Measurements from ENCODE around the gene LRRN3.

The LRRN3 gene

GRCh38 chr7:111147708-111148533 lies 57.0 kb downstream of the LRRN3 start:
- no peak overlapping the region for H3K27ac Mint-ChIP-seq
- no peaks in the 10 kb centered on the region for H3K36me3 Mint-ChIP-seq (ENCODE audit: low read depth)
- H3K9me3 Mint-ChIP-seq = no peaks in the 10 kb centered on the region
- no peaks in the 10 kb centered on the region for H3K4me1 Mint-ChIP-seq (ENCODE audit: low read depth)
- no peak overlapping the region for H3K4me3 Mint-ChIP-seq
- no peaks in the 10 kb centered on the region for H3K27me3 Mint-ChIP-seq

DNA sequence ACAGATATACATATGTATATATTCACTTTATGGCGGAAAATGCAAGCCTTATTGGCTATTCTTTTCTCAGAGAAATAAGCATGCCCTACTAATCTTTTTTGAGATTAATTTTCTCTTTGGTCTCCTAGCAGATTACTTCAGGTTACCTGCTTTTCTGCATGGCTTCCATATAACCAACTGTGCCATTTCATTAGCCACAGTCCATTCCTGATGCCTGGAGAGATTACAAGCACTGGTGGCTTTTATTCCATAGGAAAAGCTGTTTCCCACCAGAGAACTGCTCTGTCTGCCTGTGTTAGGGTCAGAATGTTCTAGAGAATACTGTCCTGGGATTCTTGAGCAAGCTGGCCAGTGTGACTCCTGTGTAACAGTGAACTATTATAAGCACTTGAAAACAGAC lies 59.8 kb downstream of the LRRN3 start:
- H3K9me3 Mint-ChIP-seq = no peaks in the 10 kb centered on the region
- no peaks in the 10 kb centered on the region for H3K36me3 Mint-ChIP-seq (ENCODE audit: low read depth)
- no peak overlapping the region for H3K27ac Mint-ChIP-seq
- no peaks in the 10 kb centered on the region for H3K27me3 Mint-ChIP-seq
- no peaks in the 10 kb centered on the region for H3K4me1 Mint-ChIP-seq (ENCODE audit: low read depth)
- H3K4me3 Mint-ChIP-seq = no peak overlapping the region

DNA sequence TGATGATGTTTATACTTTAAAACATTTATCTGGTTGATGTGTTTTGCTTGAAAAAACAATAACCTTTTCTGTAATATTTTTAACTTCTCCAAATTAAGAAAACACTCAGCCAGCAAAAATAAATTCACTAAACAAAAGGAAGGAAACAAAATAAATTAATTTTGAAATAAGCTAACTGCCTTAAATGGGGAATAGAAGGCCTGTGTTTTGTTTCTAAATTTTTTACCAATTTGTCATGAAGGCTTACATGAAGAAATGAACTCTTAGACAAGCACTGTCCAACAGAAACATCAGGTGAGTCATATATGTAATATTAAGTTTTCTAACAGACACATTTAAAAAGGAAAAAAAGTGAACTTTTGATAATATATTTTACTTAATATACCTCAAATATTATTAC lies 68.5 kb downstream of the LRRN3 start:
- no peak overlapping the region for H3K27ac Mint-ChIP-seq

GRCh38 chr7:111160297-111160696 lies 69.4 kb downstream of the LRRN3 start:
- H3K9me3 Mint-ChIP-seq = no peaks in the 10 kb centered on the region
- no peaks in the 10 kb centered on the region for H3K36me3 Mint-ChIP-seq (ENCODE audit: low read depth)
- H3K4me3 Mint-ChIP-seq = no peak overlapping the region
- H3K27me3 Mint-ChIP-seq = no peaks in the 10 kb centered on the region
- no peaks in the 10 kb centered on the region for H3K4me1 Mint-ChIP-seq (ENCODE audit: low read depth)
- H3K27ac Mint-ChIP-seq = no peak overlapping the region

More for the DNA sequence above, 68.5 kb downstream of the LRRN3 start:
- H3K27me3 Mint-ChIP-seq = no peaks in the 10 kb centered on the region
- no peaks in the 10 kb centered on the region for H3K9me3 Mint-ChIP-seq
- no peaks in the 10 kb centered on the region for H3K4me1 Mint-ChIP-seq (ENCODE audit: low read depth)
- H3K36me3 Mint-ChIP-seq (ENCODE audit: low read depth) = no peaks in the 10 kb centered on the region
- H3K4me3 Mint-ChIP-seq = no peak overlapping the region

DNA sequence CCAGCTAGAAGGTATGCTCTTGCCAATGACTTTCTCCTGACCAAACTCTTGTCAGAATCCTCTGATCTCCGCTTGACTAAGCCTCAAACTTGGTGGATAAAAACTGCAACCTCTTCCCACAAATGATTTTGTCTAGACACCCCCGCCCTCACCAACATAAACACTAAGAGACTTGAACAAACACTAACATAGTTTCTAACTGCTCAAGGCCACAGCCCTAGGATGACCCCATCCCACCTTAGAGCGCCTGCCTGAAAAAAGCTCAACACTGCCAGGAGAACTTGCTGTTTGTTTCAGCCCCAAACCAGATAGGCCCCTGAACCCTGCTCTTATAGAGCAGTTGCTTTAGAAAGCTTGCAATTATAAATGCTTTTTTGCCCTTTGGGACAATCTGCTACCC lies 71.8 kb downstream of the LRRN3 start:
- no peak overlapping the region for H3K27ac Mint-ChIP-seq
- H3K9me3 Mint-ChIP-seq = no peaks in the 10 kb centered on the region
- no peaks in the 10 kb centered on the region for H3K4me1 Mint-ChIP-seq (ENCODE audit: low read depth)
- no peak overlapping the region for H3K4me3 Mint-ChIP-seq
- H3K36me3 Mint-ChIP-seq (ENCODE audit: low read depth) = no peaks in the 10 kb centered on the region
- H3K27me3 Mint-ChIP-seq = no peaks in the 10 kb centered on the region

GRCh38 chr7:111164442-111164841 lies 73.5 kb downstream of the LRRN3 start:
- H3K36me3 Mint-ChIP-seq (ENCODE audit: low read depth) = no peaks in the 10 kb centered on the region
- no peaks in the 10 kb centered on the region for H3K27me3 Mint-ChIP-seq
- no peaks in the 10 kb centered on the region for H3K9me3 Mint-ChIP-seq
- H3K4me3 Mint-ChIP-seq = no peak overlapping the region
- H3K27ac Mint-ChIP-seq = no peak overlapping the region
- no peaks in the 10 kb centered on the region for H3K4me1 Mint-ChIP-seq (ENCODE audit: low read depth)

DNA sequence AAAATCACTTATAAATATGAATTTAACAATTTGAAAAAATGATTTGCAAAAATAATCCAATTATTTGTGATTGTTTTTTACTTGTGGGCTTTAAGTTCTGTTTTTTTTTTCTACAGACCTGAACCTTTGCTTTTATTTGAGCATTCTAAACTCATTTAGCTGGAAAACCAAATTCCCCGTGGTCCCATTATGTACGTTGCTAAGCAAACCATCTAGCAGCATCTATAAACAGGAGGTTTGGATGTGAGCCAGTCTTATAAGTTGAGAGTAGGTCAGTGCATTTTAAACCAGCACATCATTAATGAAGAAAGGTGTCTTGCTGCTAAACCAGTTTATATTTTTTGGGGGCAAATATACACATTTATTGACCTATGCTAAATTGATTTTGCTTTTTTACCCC lies 77.3 kb downstream of the LRRN3 start:
- Mint-ChIP-seq H3K4me3 (no peak overlapping the region), H3K4me1 (ENCODE audit: low read depth) (no peaks in the 10 kb centered on the region), H3K9me3 (no peaks in the 10 kb centered on the region), H3K27me3 (no peaks in the 10 kb centered on the region), H3K27ac (no peak overlapping the region), H3K36me3 (ENCODE audit: low read depth) (no peaks in the 10 kb centered on the region)

- H3K9me3 Mint-ChIP-seq = no peaks in the 10 kb centered on the region
- no peaks in the 10 kb centered on the region for H3K36me3 Mint-ChIP-seq (ENCODE audit: low read depth)
- no peak overlapping the region for H3K4me3 Mint-ChIP-seq
- no peak overlapping the region for H3K27ac Mint-ChIP-seq
- peaks cover 10% of the 10 kb centered on the region for H3K4me1 Mint-ChIP-seq (ENCODE audit: low read depth)
- no peaks in the 10 kb centered on the region for H3K27me3 Mint-ChIP-seq
Measured at GRCh38 chr7:111172564-111173257, 81.8 kb downstream of the LRRN3 start.

- peaks cover under 1% of the 10 kb centered on the region for H3K9me3 Mint-ChIP-seq
- H3K36me3 Mint-ChIP-seq (ENCODE audit: low read depth) = peaks cover under 1% of the 10 kb centered on the region
- H3K4me1 Mint-ChIP-seq (ENCODE audit: low read depth) = peaks cover 10% of the 10 kb centered on the region
- H3K27ac Mint-ChIP-seq = no peak overlapping the region
- H3K27me3 Mint-ChIP-seq = no peaks in the 10 kb centered on the region
- H3K4me3 Mint-ChIP-seq = no peak overlapping the region
Measured at GRCh38 chr7:111173528-111173927, 82.6 kb downstream of the LRRN3 start.

GRCh38 chr7:111173990-111174389 lies 83.1 kb downstream of the LRRN3 start:
- H3K27ac Mint-ChIP-seq = no peak overlapping the region
- peaks cover 4% of the 10 kb centered on the region for H3K9me3 Mint-ChIP-seq
- H3K27me3 Mint-ChIP-seq = no peaks in the 10 kb centered on the region
- H3K4me1 Mint-ChIP-seq (ENCODE audit: low read depth) = peaks cover 10% of the 10 kb centered on the region
- H3K36me3 Mint-ChIP-seq (ENCODE audit: low read depth) = peaks cover 4% of the 10 kb centered on the region
- no peak overlapping the region for H3K4me3 Mint-ChIP-seq

DNA sequence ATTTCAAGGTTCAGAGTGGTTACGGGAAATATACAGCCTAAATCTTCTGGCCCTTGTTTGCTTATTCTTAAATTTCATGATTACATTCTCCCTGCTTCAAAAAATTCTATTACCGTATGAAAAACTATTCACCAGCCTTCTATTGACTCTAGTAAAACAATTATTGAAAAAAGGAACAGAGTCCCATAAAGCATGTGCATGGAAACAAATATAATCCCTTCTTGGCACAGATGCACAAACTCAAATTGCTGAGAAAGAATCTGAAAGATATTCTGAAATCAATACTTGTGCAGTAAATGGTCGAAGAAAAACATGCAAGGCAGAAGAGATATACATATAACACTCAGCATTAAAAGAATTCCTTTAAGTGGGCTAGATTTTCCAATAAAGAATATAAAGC lies 83.6 kb downstream of the LRRN3 start:
- Mint-ChIP-seq H3K4me1 (ENCODE audit: low read depth) (peaks cover 10% of the 10 kb centered on the region), H3K36me3 (ENCODE audit: low read depth) (peaks cover 4% of the 10 kb centered on the region), H3K27ac (no peak overlapping the region), H3K27me3 (no peaks in the 10 kb centered on the region), H3K4me3 (no peak overlapping the region), H3K9me3 (peaks cover 4% of the 10 kb centered on the region)

All from stimulated activated naive CD8-positive, alpha-beta T cell treated with anti-CD3 and anti-CD28 coated beads, Interleukin-15, Interleukin-2, amounts not matched to agents 100 ng/mL and 50 ng/mL, for 24 hours (primary cell).